ENCODE data around the gene RAB11FIP3.
"Not testable (repeated sequence)": the region's sequence is repeated elsewhere in the genome, so short reads cannot be mapped to it uniquely, and the experiment has no call there.

- TF ChIP-seq POLR2AphosphoS5 (IDR thresholded peaks at IDR 0.05; ENCODE audit: low read depth, low read length); CTCF (IDR thresholded peaks at IDR 0.05): not testable (repeated sequence)
Measured at GRCh38 chr16:494676-495075, 69.2 kb downstream of the RAB11FIP3 start.
